GM12891 (cell line): ENCODE results near the gene PCDH1. TPM values are rescaled to one million over a fixed set of nuclear protein-coding genes. Genes with fewer than 3 reads are reported as not detected.
"Not testable (repeated sequence)": the region's sequence is repeated elsewhere in the genome, so short reads cannot be mapped to it uniquely, and the experiment has no call there.

ENCODE experiments used
- DNase-seq: peaks from one replicate; pipeline ENCODE4 v3.0.0; 2011; ENCODE audit warnings: low spot score; ENCODE audit not compliant: insufficient read length
- FAIRE-seq: peaks from 2 replicates; lab custom pipeline; 2011; peaks lifted over from hg19 to GRCh38; lab: Jason Lieb, UNC
- PAX5 ChIP-seq: IDR thresholded peaks from 2 replicates; pipeline ENCODE4 v1.6.1; 2011; ENCODE audit warnings: low read length, moderate library complexity, mild to moderate bottlenecking; ENCODE audit not compliant: insufficient read depth, severe bottlenecking
- POLR2A ChIP-seq: IDR thresholded peaks from 2 replicates; pipeline ENCODE4 v1.6.1; 2011; ENCODE audit warnings: low read depth, low read length, control low read depth
- POLR2AphosphoS5 ChIP-seq: IDR thresholded peaks from 2 replicates; pipeline ENCODE4 v1.6.1; 2011; ENCODE audit warnings: low read depth, low read length, control low read depth
- POU2F2 ChIP-seq: IDR thresholded peaks from 2 replicates; pipeline ENCODE4 v1.6.1; 2011; ENCODE audit warnings: low read depth, mild to moderate bottlenecking, control low read depth, low read length, moderate library complexity
- SPI1 ChIP-seq: IDR thresholded peaks from 2 replicates; pipeline ENCODE4 v1.6.1; 2011; ENCODE audit warnings: low read depth, low read length, control low read depth
- TAF1 ChIP-seq: IDR thresholded peaks from 2 replicates; pipeline ENCODE4 v1.6.1; 2011; ENCODE audit warnings: low read depth, low read length, control low read depth
- polyA plus RNA-seq: library from polyadenylated mRNA; unstranded; fragments of >200 nt; gene quantifications from one replicate; pipeline ENCODE4 v1.2.1, GENCODE V29; 2012; ENCODE audit warnings: low read depth, missing spikeins, inconsistent platforms; ENCODE audit not compliant: missing spikeins

Gene PCDH1
- 0.15 TPM for polyA plus RNA-seq

GRCh38 chr5:141878186-141878710, at the start of gene PCDH1:
Gene PCDH1, minus strand, starts transcription at chr5:141878410. Its CDS starts 148 bp downstream, at chr5:141878262.
- TF ChIP-seq TAF1 (no peak), SPI1 (no peak), POLR2A (no peak), PAX5 (no peak), POLR2AphosphoS5 (no peak), POU2F2 (no peak)
- FAIRE-seq (no peak), DNase-seq (no peak)

- FAIRE-seq = no peak
- no peak for TF ChIP-seq POLR2A
- no peak for TF ChIP-seq TAF1
- no peak for TF ChIP-seq PAX5
- TF ChIP-seq POLR2AphosphoS5 = no peak
- no peak for TF ChIP-seq POU2F2
- no peak for TF ChIP-seq SPI1
- DNase-seq = no peak
Measured at GRCh38 chr5:141926434-141926833, 48.2 kb upstream of the PCDH1 start.

DNA sequence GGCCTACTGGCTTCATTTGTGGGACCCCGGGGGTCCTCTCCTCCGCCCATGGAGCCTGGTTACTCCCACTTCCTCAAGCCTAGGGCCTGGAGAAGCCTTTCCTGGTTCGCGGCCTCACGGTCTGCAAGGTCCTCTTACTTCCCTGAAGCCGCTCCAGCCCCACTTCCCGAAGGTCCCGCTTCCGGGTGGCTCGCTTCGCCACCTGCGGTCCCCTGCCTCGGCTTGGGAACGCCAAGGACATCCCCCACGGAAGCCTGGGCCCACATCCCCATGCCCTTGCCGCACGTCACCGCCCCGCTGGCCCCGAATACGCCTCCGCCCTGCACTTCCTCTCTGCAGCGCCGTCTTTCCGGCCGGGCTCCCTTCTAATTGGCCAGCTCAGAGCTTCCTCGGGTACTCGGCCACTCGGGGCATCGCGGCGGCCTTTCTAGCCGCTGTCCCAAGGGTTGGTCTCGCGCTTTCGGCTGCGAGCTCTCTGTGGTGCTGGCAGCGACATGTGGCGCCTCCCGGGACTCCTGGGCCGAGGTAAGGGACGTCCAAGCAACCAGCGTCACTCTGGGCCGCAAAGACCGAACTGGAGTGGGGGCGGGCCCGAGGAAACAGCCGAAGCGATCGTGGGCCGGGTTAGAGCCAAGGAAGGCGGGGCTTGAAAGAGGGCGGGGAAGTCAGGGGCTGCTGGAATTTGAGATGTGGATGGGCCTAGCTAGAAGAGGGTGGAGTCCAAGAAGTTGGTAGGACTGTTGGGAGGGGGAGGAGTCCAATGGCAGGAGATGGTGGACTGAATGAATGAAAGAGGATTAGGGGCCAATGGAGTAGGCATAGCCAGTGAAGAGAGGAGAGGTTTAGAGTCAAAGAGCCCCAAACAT, 45.5 kb upstream of the PCDH1 start, which contains the start of gene DELE1:
TSS of gene DELE1 (plus strand) at position 424 of the 866 bp plus-strand sequence. CDS start at position 495, 71 bp downstream.
- peak; percentile 88 for FAIRE-seq
- DNase-seq = peak; percentile 86
- TF ChIP-seq POU2F2 (peak; percentile 47), POLR2AphosphoS5 (peak; percentile 78), TAF1 (peak; percentile 24; the same call in 1 of the 2 replicates), PAX5 (no peak), POLR2A (peak; percentile 79), SPI1 (peak; percentile 92)

DNA sequence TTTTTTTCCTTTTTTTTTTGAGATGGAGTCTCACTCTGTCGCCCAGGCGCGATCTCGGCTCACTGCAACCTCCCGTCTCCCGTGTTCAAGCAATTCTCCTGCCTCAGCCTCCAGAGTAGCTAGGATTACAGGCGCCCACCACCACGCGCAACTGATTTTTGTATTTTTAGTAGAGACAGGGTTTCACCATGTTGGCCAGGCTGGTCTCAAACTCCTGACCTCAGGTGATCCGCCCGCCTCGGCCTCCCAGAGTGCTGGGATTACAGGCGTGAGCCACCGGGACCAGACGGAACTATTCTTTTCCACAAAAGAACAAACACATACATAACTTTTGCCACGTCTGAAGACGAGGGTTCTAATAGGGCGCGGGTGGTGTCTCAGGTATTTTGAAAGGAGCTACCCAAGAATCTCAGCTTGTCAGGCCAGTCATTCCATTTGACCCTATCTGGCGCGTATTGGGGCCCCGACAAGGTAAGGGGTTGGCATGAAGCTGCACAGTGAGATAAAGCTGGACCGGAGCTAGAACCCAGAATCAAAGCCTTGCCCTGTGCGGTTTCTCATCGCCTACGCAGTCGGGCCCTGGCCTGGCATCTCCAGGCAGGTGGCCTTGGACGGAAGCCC, 44.7 kb upstream of the PCDH1 start:
- not testable (repeated sequence) for DNase-seq, FAIRE-seq

- no peak for FAIRE-seq
- no peak for DNase-seq
- TF ChIP-seq POLR2AphosphoS5 (no peak), SPI1 (no peak), TAF1 (no peak), POU2F2 (no peak), POLR2A (no peak), PAX5 (no peak)
Measured at GRCh38 chr5:141920771-141921170, 42.6 kb upstream of the PCDH1 start.

- FAIRE-seq (no peak), DNase-seq (no peak)
- no peak for TF ChIP-seq TAF1
- TF ChIP-seq POLR2AphosphoS5 = no peak
- TF ChIP-seq PAX5 = no peak
- no peak for TF ChIP-seq SPI1
- TF ChIP-seq POLR2A = no peak
- TF ChIP-seq POU2F2 = no peak
Measured at GRCh38 chr5:141919218-141920119, 41.3 kb upstream of the PCDH1 start.

DNA sequence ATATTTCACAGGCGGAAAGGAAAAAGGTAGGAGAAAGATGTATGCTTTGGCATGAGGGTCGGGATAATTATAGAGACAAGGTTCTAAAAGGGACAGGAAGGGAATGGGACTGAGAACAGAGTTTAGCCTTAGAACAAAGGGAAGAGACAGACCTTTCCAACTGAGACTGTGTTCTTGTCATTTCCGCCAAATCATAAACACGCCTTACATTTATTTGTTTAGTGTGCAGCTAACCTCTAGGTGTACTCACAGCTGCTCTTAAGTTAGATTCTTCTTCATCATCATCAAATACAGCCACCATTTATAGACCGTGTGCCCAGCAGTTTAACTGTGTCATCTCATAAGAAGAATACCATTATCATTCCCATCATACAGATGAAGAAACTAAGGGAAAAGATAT, 39.5 kb upstream of the PCDH1 start:
- TF ChIP-seq POLR2AphosphoS5 (no peak), POLR2A (no peak), SPI1 (no peak), POU2F2 (no peak), TAF1 (no peak), PAX5 (no peak)
- FAIRE-seq (peak; percentile 5), DNase-seq (no peak)

GRCh38 chr5:141916522-141916921, 38.3 kb upstream of the PCDH1 start:
- TF ChIP-seq TAF1 (no peak), SPI1 (peak; percentile 83)
- peak; percentile 69 for FAIRE-seq
- DNase-seq = no peak

GRCh38 chr5:141915881-141916336, 37.7 kb upstream of the PCDH1 start:
- peak; percentile 43 for FAIRE-seq
- TF ChIP-seq POU2F2 (no peak), POLR2A (no peak), POLR2AphosphoS5 (no peak), TAF1 (no peak), SPI1 (no peak), PAX5 (no peak)
- peak; percentile 37 for DNase-seq
